ENCODE measurements around the gene RARG.

Gene RARG

GRCh38 chr12:53239643-53240258 is 7.7 kb upstream of the RARG start:
- Histone ChIP-seq H3K79me1 (ENCODE audit: low read length) (no peaks in the 10 kb centered on the region), H3K18ac (ENCODE audit: low read length) (no peak overlapping the region), H3K23ac (ENCODE audit: low read length) (no peak overlapping the region), H4K8ac (ENCODE audit: low read depth, low read length) (no peak overlapping the region), H2BK5ac (ENCODE audit: low read depth, low read length, poor library complexity) (no peak overlapping the region), H3K4me2 (ENCODE audit: low read length) (no peak overlapping the region), H4K91ac (ENCODE audit: low read depth, low read length) (no peak overlapping the region), H3K9me3 (ENCODE audit: insufficient read depth, low read depth, low read length) (no peaks in the 10 kb centered on the region), H3K4ac (ENCODE audit: low read depth, low read length) (no peak overlapping the region), H2AK5ac (ENCODE audit: low read length) (no peak overlapping the region), H3K36me3 (ENCODE audit: control insufficient read depth in 1 of 2, insufficient read depth in 2 of 2, low read length in 2 of 2) (no peaks in the 10 kb centered on the region), H2BK120ac (ENCODE audit: insufficient read depth, low read length, poor library complexity) (no peak overlapping the region), H3K14ac (ENCODE audit: low read length) (no peak overlapping the region), H3K27me3 (ENCODE audit: insufficient read depth, low read length) (no peaks in the 10 kb centered on the region), H3K27ac (ENCODE audit: low read depth, low read length) (no peak overlapping the region), H3K9ac (ENCODE audit: low read length) (no peak overlapping the region), H3K4me3 (ENCODE audit: low read depth, low read length) (no peak overlapping the region), H2AFZ (ENCODE audit: insufficient read depth, low read length, poor library complexity) (no peak overlapping the region), H4K12ac (ENCODE audit: low read depth, low read length) (no peak overlapping the region), H3K4me1 (ENCODE audit: control insufficient read depth in 1 of 2, insufficient read depth in 2 of 2, low read length in 2 of 2) (peaks cover 3 to 6% of the 10 kb centered on the region in 2 experiments), H2BK12ac (ENCODE audit: low read length) (no peak overlapping the region), H3K79me2 (ENCODE audit: control insufficient read depth, insufficient read depth, low read length, poor library complexity) (no peaks in the 10 kb centered on the region)
- WGBS (ENCODE audit: extremely low coverage, insufficient coverage, insufficient read length): no CpG with 5 or more reads among the region's 10 CpGs
- no peak for DNase-seq

GRCh38 chr12:53236443-53237111 is 4.6 kb upstream of the RARG start:
- Histone ChIP-seq H2BK5ac (ENCODE audit: low read depth, low read length, poor library complexity) (no peak overlapping the region), H3K4ac (ENCODE audit: low read depth, low read length) (no peak overlapping the region), H3K18ac (ENCODE audit: low read length) (no peak overlapping the region), H3K4me3 (ENCODE audit: low read depth, low read length) (no peak overlapping the region), H3K36me3 (ENCODE audit: control insufficient read depth in 1 of 2, insufficient read depth in 2 of 2, low read length in 2 of 2) (no peaks in the 10 kb centered on the region), H2BK12ac (ENCODE audit: low read length) (no peak overlapping the region), H3K4me1 (ENCODE audit: control insufficient read depth in 1 of 2, insufficient read depth in 2 of 2, low read length in 2 of 2) (peaks cover 20 to 23% of the 10 kb centered on the region in 2 experiments), H2BK120ac (ENCODE audit: insufficient read depth, low read length, poor library complexity) (no peak overlapping the region), H3K79me2 (ENCODE audit: control insufficient read depth, insufficient read depth, low read length, poor library complexity) (peaks cover under 1% of the 10 kb centered on the region), H3K79me1 (ENCODE audit: low read length) (peaks cover 15% of the 10 kb centered on the region), H3K9me3 (ENCODE audit: insufficient read depth, low read depth, low read length) (no peaks in the 10 kb centered on the region), H3K27me3 (ENCODE audit: insufficient read depth, low read length) (no peaks in the 10 kb centered on the region), H2AFZ (ENCODE audit: insufficient read depth, low read length, poor library complexity) (no peak overlapping the region), H4K8ac (ENCODE audit: low read depth, low read length) (no peak overlapping the region), H3K4me2 (ENCODE audit: low read length) (no peak overlapping the region), H4K91ac (ENCODE audit: low read depth, low read length) (no peak overlapping the region), H3K9ac (ENCODE audit: low read length) (no peak overlapping the region), H3K23ac (ENCODE audit: low read length) (no peak overlapping the region), H2AK5ac (ENCODE audit: low read length) (no peak overlapping the region), H3K14ac (ENCODE audit: low read length) (no peak overlapping the region), H4K12ac (ENCODE audit: low read depth, low read length) (no peak overlapping the region), H3K27ac (ENCODE audit: low read depth, low read length) (no peak overlapping the region)
- DNase-seq: no peak
- no CpG with 5 or more reads among the region's 1 CpG for WGBS (ENCODE audit: extremely low coverage, insufficient coverage, insufficient read length)

- Histone ChIP-seq H3K79me1 (ENCODE audit: low read length) (peaks cover 21% of the 10 kb centered on the region), H4K91ac (ENCODE audit: low read depth, low read length) (no peak overlapping the region), H3K9me3 (ENCODE audit: insufficient read depth, low read depth, low read length) (no peaks in the 10 kb centered on the region), H3K23ac (ENCODE audit: low read length) (no peak overlapping the region), H2AFZ (ENCODE audit: insufficient read depth, low read length, poor library complexity) (no peak overlapping the region), H3K9ac (ENCODE audit: low read length) (no peak overlapping the region), H2BK120ac (ENCODE audit: insufficient read depth, low read length, poor library complexity) (no peak overlapping the region), H3K4me2 (ENCODE audit: low read length) (no peak overlapping the region), H2BK5ac (ENCODE audit: low read depth, low read length, poor library complexity) (no peak overlapping the region), H3K36me3 (ENCODE audit: control insufficient read depth in 1 of 2, insufficient read depth in 2 of 2, low read length in 2 of 2) (no peaks in the 10 kb centered on the region), H3K27me3 (ENCODE audit: insufficient read depth, low read length) (no peaks in the 10 kb centered on the region), H3K4me3 (ENCODE audit: low read depth, low read length) (no peak overlapping the region), H4K8ac (ENCODE audit: low read depth, low read length) (no peak overlapping the region), H3K4me1 (ENCODE audit: control insufficient read depth in 1 of 2, insufficient read depth in 2 of 2, low read length in 2 of 2) (peaks cover 27 to 30% of the 10 kb centered on the region in 2 experiments), H2AK5ac (ENCODE audit: low read length) (no peak overlapping the region), H3K79me2 (ENCODE audit: control insufficient read depth, insufficient read depth, low read length, poor library complexity) (peaks cover 3% of the 10 kb centered on the region), H2BK12ac (ENCODE audit: low read length) (no peak overlapping the region), H3K4ac (ENCODE audit: low read depth, low read length) (no peak overlapping the region), H3K14ac (ENCODE audit: low read length) (no peak overlapping the region), H4K12ac (ENCODE audit: low read depth, low read length) (no peak overlapping the region), H3K27ac (ENCODE audit: low read depth, low read length) (no peak overlapping the region), H3K18ac (ENCODE audit: low read length) (no peak overlapping the region)
- WGBS (ENCODE audit: extremely low coverage, insufficient coverage, insufficient read length): no CpG with 5 or more reads among the region's 9 CpGs
- no peak for DNase-seq
These were observed 3.9 kb upstream of the RARG start for GRCh38 chr12:53235742-53236442.

- Histone ChIP-seq H3K4me1 (ENCODE audit: control insufficient read depth in 1 of 2, insufficient read depth in 2 of 2, low read length in 2 of 2) (peaks cover 29 to 36% of the 10 kb centered on the region in 2 experiments), H2BK120ac (ENCODE audit: insufficient read depth, low read length, poor library complexity) (no peak overlapping the region), H3K79me2 (ENCODE audit: control insufficient read depth, insufficient read depth, low read length, poor library complexity) (peaks cover 3% of the 10 kb centered on the region), H2AK5ac (ENCODE audit: low read length) (peak overlapping the region; percentile 49), H3K27ac (ENCODE audit: low read depth, low read length) (no peak overlapping the region), H3K36me3 (ENCODE audit: control insufficient read depth in 1 of 2, insufficient read depth in 2 of 2, low read length in 2 of 2) (no peaks in the 10 kb centered on the region), H2AFZ (ENCODE audit: insufficient read depth, low read length, poor library complexity) (no peak overlapping the region), H2BK5ac (ENCODE audit: low read depth, low read length, poor library complexity) (no peak overlapping the region), H3K18ac (ENCODE audit: low read length) (no peak overlapping the region), H3K4me3 (ENCODE audit: low read depth, low read length) (no peak overlapping the region), H3K4me2 (ENCODE audit: low read length) (no peak overlapping the region), H3K79me1 (ENCODE audit: low read length) (peaks cover 21% of the 10 kb centered on the region), H2BK12ac (ENCODE audit: low read length) (peak overlapping the region; percentile 63), H3K14ac (ENCODE audit: low read length) (no peak overlapping the region), H4K91ac (ENCODE audit: low read depth, low read length) (no peak overlapping the region), H4K12ac (ENCODE audit: low read depth, low read length) (no peak overlapping the region), H3K27me3 (ENCODE audit: insufficient read depth, low read length) (no peaks in the 10 kb centered on the region), H3K9ac (ENCODE audit: low read length) (no peak overlapping the region), H3K23ac (ENCODE audit: low read length) (no peak overlapping the region), H3K4ac (ENCODE audit: low read depth, low read length) (no peak overlapping the region), H3K9me3 (ENCODE audit: insufficient read depth, low read depth, low read length) (no peaks in the 10 kb centered on the region), H4K8ac (ENCODE audit: low read depth, low read length) (no peak overlapping the region)
- DNase-seq: no peak
- no CpG with 5 or more reads among the region's 3 CpGs for WGBS (ENCODE audit: extremely low coverage, insufficient coverage, insufficient read length)
These were observed 3.2 kb upstream of the RARG start for GRCh38 chr12:53235164-53235563.

Data from trophoblast cell (in vitro differentiated cells and primary cell).